Gastroesophageal sphincter (tissue), 4 donors: Measurements from ENCODE around the gene SCN8A. TPM values are rescaled to one million over a fixed set of nuclear protein-coding genes. Genes with fewer than 3 reads are reported as not detected.

ENCODE experiments used
- ATAC-seq: fragments of 150-250 bp; one replicate; pipeline ENCODE4 v1.9.1; 2016; ENCODE audit warnings: mild to moderate bottlenecking, moderate library complexity
- H3K27ac ChIP-seq, 4 donors: fragments of 200-600 bp; sonication (generic) in 3 of 4; 1 replicate in 3 of 4; 2 replicates in 1 of 4; pipeline ENCODE4 v1.5.1; 2016 to 2019
- H3K27me3 ChIP-seq: fragments of 200-600 bp; sonication (generic); one replicate; pipeline ENCODE4 v1.5.1; 2019
- H3K36me3 ChIP-seq, 2 donors: fragments of 200-600 bp; sonication (generic); one replicate each; pipeline ENCODE4 v1.5.1; 2019; ENCODE audit warnings: control low read depth in 1 of 2
- H3K4me1 ChIP-seq, 3 donors: fragments of 200-600 bp; sonication (generic); 1 replicate in 2 of 3; 2 replicates in 1 of 3; pipeline ENCODE4 v1.5.1; 2016 to 2019; ENCODE audit warnings: control low read depth in 2 of 3
- H3K4me3 ChIP-seq, 2 donors: fragments of 200-600 bp; sonication (generic); one replicate each; pipeline ENCODE4 v1.5.1; 2019; ENCODE audit warnings: mild to moderate bottlenecking in 1 of 2, moderate library complexity in 1 of 2
- H3K9me3 ChIP-seq, 3 donors: fragments of 200-600 bp; sonication (generic); one replicate each; pipeline ENCODE4 v1.5.1; 2017 to 2019; ENCODE audit warnings: control low read depth in 2 of 3
- EP300 ChIP-seq: sonication (generic); formaldehyde crosslinking; IDR thresholded peaks from one replicate; pipeline ENCODE4 v1.6.1; 2017; ENCODE audit warnings: antibody characterized with exemption, mild to moderate bottlenecking
- POLR2A ChIP-seq, 2 donors: fragments of 450-650 bp; IDR thresholded peaks; one replicate each; pipeline ENCODE4 v1.6.1; 2017; ENCODE audit warnings: antibody characterized with exemption in 2 of 2, mild to moderate bottlenecking in 2 of 2, moderate library complexity in 1 of 2
- POLR2AphosphoS5 ChIP-seq: sonication (generic); formaldehyde crosslinking; IDR thresholded peaks from one replicate; pipeline ENCODE4 v1.6.1; 2017; ENCODE audit warnings: antibody characterized with exemption
- WGBS, 2 donors: methylation state at CpG; one replicate each; pipeline ENCODE4 v1.1.5; 2018; ENCODE audit warnings: low coverage in 1 of 2; 5-methylcytosine and 5-hydroxymethylcytosine counted together
- total RNA-seq, 4 donors: library from RNA; depleted of rRNA; stranded (reverse); fragments of >200 nt; gene quantifications; one replicate each; pipeline ENCODE4 v1.1.0, GENCODE V29; 2016
- TF ChIP-seq, protein P1 (sequence below), 4 experiments: fragments of 200-600 bp in 2 of 4; fragments of 450-650 bp in 2 of 4; sonication (generic) in 1 of 4; IDR thresholded peaks; one replicate each; pipeline ENCODE4 v1.5.1; 2017 to 2019; ENCODE audit warnings: antibody characterized with exemption in 4 of 4, mild to moderate bottlenecking in 2 of 4, moderate library complexity in 2 of 4

Gene SCN8A
- total RNA-seq, 4 donors from 2014 or later, result 0.47 to 1.2 (median 0.60) TPM

DNA sequence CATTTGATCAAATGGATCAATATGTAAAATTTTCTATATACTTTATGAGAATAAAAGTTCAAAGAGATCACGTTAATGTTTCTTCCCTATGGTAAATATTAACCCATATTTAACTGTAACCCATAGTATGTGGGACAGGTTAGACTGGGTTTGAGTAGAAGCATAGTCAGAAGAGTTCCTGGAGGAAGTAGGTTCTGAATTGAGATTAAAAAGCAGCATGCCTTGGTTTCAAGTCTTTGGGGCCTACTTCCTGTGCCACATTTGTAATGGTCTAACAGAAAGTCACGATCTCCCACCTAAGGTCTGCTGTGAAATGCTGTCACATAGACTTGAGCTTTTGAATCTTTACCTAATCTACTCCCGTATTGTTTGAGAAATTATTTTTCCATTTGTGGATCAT is 193.7 kb downstream of the SCN8A start:
- H3K27me3 ChIP-seq, result peaks cover 7% of the 10 kb centered on the region
- H3K36me3 ChIP-seq, result no peaks in the 10 kb centered on the region
- no peak for ATAC-seq
- no peak overlapping the region for H3K4me3 ChIP-seq
- TF ChIP-seq POLR2A (IDR thresholded peaks at IDR 0.05), result no peak
- TF ChIP-seq, protein P1, sequence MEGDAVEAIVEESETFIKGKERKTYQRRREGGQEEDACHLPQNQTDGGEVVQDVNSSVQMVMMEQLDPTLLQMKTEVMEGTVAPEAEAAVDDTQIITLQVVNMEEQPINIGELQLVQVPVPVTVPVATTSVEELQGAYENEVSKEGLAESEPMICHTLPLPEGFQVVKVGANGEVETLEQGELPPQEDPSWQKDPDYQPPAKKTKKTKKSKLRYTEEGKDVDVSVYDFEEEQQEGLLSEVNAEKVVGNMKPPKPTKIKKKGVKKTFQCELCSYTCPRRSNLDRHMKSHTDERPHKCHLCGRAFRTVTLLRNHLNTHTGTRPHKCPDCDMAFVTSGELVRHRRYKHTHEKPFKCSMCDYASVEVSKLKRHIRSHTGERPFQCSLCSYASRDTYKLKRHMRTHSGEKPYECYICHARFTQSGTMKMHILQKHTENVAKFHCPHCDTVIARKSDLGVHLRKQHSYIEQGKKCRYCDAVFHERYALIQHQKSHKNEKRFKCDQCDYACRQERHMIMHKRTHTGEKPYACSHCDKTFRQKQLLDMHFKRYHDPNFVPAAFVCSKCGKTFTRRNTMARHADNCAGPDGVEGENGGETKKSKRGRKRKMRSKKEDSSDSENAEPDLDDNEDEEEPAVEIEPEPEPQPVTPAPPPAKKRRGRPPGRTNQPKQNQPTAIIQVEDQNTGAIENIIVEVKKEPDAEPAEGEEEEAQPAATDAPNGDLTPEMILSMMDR (IDR thresholded peaks at IDR 0.05), result no peak
- no peak for TF ChIP-seq POLR2AphosphoS5
- no peak for TF ChIP-seq EP300
- H3K9me3 ChIP-seq, result no peaks in the 10 kb centered on the region
- no peak overlapping the region for H3K27ac ChIP-seq
- H3K4me1 ChIP-seq, result no peaks in the 10 kb centered on the region
- 72 to 84% methylated on average over 3 of the region's 3 CpGs for WGBS, 2 donors

DNA sequence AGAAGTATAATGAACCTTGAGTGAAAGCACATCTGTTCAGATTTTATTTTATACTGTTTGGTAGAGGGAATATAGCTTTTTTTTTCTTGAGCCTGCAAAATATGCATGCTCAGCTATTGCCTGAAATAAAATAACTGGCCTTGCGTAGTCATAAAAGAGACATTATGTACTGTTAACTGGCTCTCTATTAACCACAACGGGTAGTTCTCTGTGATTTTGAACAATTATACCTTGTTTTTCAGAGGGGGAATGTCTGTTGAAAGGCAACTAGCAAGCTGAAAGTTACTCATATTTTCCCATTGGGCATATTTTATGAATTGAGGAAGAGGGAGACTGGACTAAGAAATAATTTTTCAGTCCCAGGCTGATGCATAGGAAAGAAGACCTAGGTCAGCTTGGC is 194.9 kb downstream of the SCN8A start:
- Histone ChIP-seq H3K36me3 (no peaks in the 10 kb centered on the region), H3K27ac (no peak overlapping the region), H3K9me3 (no peaks in the 10 kb centered on the region), H3K4me1 (no peaks in the 10 kb centered on the region), H3K4me3 (no peak overlapping the region), H3K27me3 (peaks cover 4% of the 10 kb centered on the region)
- WGBS, 2 donors, result 61 to 80% methylated on average over 2 of the region's 2 CpGs
- TF ChIP-seq POLR2A (IDR thresholded peaks at IDR 0.05) (no peak), POLR2AphosphoS5 (no peak), EP300 (no peak)
- TF ChIP-seq, protein P1 (IDR thresholded peaks at IDR 0.05), result no peak
- no peak for ATAC-seq

DNA sequence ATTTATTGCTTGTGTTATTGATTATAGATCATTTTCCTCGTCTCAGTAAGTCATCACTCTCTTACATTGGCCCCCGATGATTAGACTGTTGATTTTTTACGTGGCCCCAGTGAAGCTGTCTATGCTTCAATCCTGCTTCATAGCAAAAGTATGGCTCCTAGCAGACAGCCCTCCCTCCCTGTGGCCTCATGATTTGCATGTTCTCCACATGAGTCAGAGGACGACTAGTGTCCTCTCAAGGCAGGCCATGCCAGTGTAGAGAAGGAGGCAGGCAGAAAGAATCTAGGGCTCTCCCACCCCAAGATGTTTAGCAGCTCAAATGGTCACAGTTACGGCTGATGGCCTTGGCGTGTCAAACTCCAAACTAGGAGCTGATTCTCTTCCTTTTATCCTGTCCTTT is 197.8 kb downstream of the SCN8A start:
- no peaks in the 10 kb centered on the region for H3K9me3 ChIP-seq
- no peak for TF ChIP-seq POLR2A (IDR thresholded peaks at IDR 0.05)
- no peak for TF ChIP-seq EP300
- TF ChIP-seq, protein P1 (IDR thresholded peaks at IDR 0.05), result no peak
- no peak for TF ChIP-seq POLR2AphosphoS5
- no peak overlapping the region for H3K4me3 ChIP-seq
- no peak overlapping the region for H3K27ac ChIP-seq
- no peaks in the 10 kb centered on the region for H3K36me3 ChIP-seq
- H3K27me3 ChIP-seq, result no peaks in the 10 kb centered on the region
- WGBS, 2 donors, result 76 to 92% methylated on average over 5 to 6 of the region's 6 CpGs
- H3K4me1 ChIP-seq, result no peaks in the 10 kb centered on the region
- no peak for ATAC-seq

DNA sequence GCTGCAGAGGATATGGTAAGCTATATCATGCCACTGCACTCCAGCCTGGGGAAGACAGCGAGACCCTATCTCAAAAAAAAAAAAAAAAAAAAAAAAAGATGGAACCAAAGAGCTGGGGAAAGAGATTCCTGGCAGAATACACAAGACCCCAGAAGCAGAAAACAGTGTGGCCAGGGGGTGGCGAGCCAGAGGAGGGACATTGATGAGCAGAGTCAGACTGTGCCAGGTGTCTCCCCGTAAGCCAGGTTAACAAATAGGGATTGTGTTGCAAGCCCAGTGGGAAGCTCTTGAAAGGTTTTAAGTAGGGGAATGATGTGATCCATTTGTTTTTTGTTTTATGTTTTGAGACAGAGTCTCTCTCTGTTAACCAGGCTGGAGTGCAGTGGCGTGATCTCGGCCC is 201.4 kb downstream of the SCN8A start:
- Histone ChIP-seq H3K36me3 (no peaks in the 10 kb centered on the region), H3K27me3 (no peaks in the 10 kb centered on the region), H3K9me3 (no peaks in the 10 kb centered on the region), H3K27ac (no peak overlapping the region), H3K4me3 (no peak overlapping the region), H3K4me1 (no peaks in the 10 kb centered on the region)
- WGBS, 2 donors, result 97 to 100% methylated on average over 3 to 4 of the region's 5 CpGs
- ATAC-seq, result no peak
- TF ChIP-seq POLR2A (IDR thresholded peaks at IDR 0.05) (no peak), EP300 (no peak), POLR2AphosphoS5 (no peak)
- TF ChIP-seq, protein P1 (IDR thresholded peaks at IDR 0.05), result no peak

DNA sequence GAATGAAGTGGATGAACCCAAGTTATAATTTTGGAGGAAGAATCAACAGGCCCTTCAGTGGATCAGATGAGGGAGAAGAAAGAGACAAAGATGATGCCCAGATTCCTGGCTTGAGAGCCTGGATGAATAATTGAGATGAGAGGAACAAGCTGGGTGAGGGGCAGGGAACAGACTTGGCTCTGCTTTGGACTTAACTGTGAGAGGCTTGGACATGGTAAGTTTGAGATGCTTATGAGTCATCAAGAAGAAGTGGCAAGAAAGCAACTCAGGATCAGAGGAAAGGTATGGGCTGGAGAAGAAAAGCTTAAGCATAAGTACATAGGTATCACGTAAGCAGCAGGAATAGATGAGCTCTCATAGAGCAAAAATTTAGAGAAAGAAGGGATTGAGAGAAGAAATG is 202.2 kb downstream of the SCN8A start:
- Histone ChIP-seq H3K9me3 (no peaks in the 10 kb centered on the region), H3K27ac (no peak overlapping the region), H3K27me3 (no peaks in the 10 kb centered on the region), H3K36me3 (no peaks in the 10 kb centered on the region), H3K4me1 (no peaks in the 10 kb centered on the region), H3K4me3 (no peak overlapping the region)
- 100% methylated on average over 1 of the region's 1 CpG for WGBS, 2 donors
- ATAC-seq, result no peak
- TF ChIP-seq, protein P1 (IDR thresholded peaks at IDR 0.05), result no peak
- no peak for TF ChIP-seq EP300
